GM11168 (cell line): Measurements from ENCODE around the gene MRGPRF.

Experiments
- in situ Hi-C: fragments of 300-500 bp; cut with MboI; formaldehyde crosslinking; loops from one replicate; pipeline ENCODE4 v1.12.0; 2022; ENCODE audit warnings: low sequenced_read_pairs; ENCODE audit not compliant: unreplicated experiment

Gene MRGPRF

GRCh38 chr11:69030301-69030700 is 17.3 kb upstream of the MRGPRF start:
- in situ Hi-C loops = no loop called here

GRCh38 chr11:69027704-69028372 is 14.8 kb upstream of the MRGPRF start:
- in situ Hi-C loops = no loop called here

GRCh38 chr11:69024509-69024908 is 11.5 kb upstream of the MRGPRF start:
- in situ Hi-C loops = no loop called here

- in situ Hi-C loops = no loop called here
Observed at GRCh38 chr11:69022260-69022659, 9.2 kb upstream of the MRGPRF start.

GRCh38 chr11:69018924-69019323 is 5.9 kb upstream of the MRGPRF start:
- in situ Hi-C loops = no loop called here

- in situ Hi-C loops = no loop called here
Observed at GRCh38 chr11:69017951-69018350, 4.9 kb upstream of the MRGPRF start.

GRCh38 chr11:69014898-69015549 is 2.0 kb upstream of the MRGPRF start:
- in situ Hi-C loops = no loop called here

- in situ Hi-C loops = no loop called here
Observed at GRCh38 chr11:69014084-69014851, 1.2 kb upstream of the MRGPRF start.

- in situ Hi-C loops = no loop called here
Observed at GRCh38 chr11:69012092-69013008, 696 bp downstream of the MRGPRF start.

- in situ Hi-C loops = no loop called here
Observed at GRCh38 chr11:69011624-69012091, 1.4 kb downstream of the MRGPRF start.

GRCh38 chr11:69010964-69011623 is 2.0 kb downstream of the MRGPRF start:
- in situ Hi-C loops = no loop called here

GRCh38 chr11:69010361-69010891 is 2.6 kb downstream of the MRGPRF start:
- in situ Hi-C loops = no loop called here

- in situ Hi-C loops = no loop called here
Observed at GRCh38 chr11:69009441-69010211, 3.4 kb downstream of the MRGPRF start.

- in situ Hi-C loops = no loop called here
Observed at GRCh38 chr11:69008737-69009440, 4.2 kb downstream of the MRGPRF start.

GRCh38 chr11:69007975-69008381 is 5.1 kb downstream of the MRGPRF start:
- in situ Hi-C loops = no loop called here

- in situ Hi-C loops = no loop called here
Observed at GRCh38 chr11:69006816-69007215, 6.2 kb downstream of the MRGPRF start.

- in situ Hi-C loops = no loop called here
Observed at GRCh38 chr11:69005631-69006368, 7.2 kb downstream of the MRGPRF start.
